ENCODE measurements around the gene CATSPER3. TPM values are rescaled to one million over a fixed set of nuclear protein-coding genes. Genes with fewer than 3 reads are reported as not detected.

CATSPER3 gene
- total RNA-seq, 2 experiments from 2014 or later = 0.31 to 0.32 TPM

DNA sequence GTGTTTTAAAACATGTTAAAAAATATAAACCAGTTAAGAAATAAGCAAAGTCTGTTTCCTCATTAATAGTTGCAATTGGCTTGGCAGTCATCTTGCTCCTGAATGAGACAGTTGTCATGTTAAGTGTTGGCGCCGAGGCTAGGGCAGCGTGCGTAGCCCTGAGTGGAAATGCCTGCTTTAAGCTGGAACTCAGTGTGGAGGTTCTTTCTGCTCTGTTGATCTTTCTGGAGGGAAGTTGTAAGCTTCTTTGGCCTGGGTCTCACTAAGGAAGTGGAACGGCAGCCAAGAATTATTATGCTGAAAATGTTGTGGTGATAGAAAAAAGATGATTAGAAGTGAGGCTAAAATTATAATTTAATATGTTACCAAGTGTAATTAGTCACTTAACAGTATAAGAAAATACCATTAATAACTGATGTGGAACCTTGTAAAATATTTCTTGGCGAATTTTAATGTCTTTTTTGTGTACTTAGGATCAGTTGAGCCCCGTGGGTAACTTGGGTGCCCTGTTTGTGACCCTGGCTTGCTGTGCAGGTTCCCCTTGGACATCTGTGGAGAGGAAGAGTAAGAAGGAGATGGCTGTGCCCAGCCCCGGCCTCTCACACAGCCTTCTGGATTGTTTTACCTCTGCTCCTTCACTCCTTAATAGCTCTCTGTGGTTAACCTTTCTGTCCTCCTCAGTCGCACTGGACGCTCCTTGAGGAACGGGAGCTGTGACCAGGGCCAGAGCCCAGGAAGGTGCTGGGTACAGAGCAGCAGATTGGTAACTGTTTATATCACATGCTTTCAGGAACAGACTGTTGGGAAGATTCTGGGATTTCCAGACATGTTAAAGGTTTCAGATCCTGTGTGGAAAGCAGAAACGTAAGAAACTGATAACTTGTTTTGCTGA lies 31.8 kb upstream of the CATSPER3 start:
- ATAC-seq = no peak
- TF ChIP-seq, protein P1, sequence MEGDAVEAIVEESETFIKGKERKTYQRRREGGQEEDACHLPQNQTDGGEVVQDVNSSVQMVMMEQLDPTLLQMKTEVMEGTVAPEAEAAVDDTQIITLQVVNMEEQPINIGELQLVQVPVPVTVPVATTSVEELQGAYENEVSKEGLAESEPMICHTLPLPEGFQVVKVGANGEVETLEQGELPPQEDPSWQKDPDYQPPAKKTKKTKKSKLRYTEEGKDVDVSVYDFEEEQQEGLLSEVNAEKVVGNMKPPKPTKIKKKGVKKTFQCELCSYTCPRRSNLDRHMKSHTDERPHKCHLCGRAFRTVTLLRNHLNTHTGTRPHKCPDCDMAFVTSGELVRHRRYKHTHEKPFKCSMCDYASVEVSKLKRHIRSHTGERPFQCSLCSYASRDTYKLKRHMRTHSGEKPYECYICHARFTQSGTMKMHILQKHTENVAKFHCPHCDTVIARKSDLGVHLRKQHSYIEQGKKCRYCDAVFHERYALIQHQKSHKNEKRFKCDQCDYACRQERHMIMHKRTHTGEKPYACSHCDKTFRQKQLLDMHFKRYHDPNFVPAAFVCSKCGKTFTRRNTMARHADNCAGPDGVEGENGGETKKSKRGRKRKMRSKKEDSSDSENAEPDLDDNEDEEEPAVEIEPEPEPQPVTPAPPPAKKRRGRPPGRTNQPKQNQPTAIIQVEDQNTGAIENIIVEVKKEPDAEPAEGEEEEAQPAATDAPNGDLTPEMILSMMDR (IDR thresholded peaks at IDR 0.05) = no peak
- Mint-ChIP-seq H3K9me3 (no peaks in the 10 kb centered on the region), H3K27me3 (no peaks in the 10 kb centered on the region), H3K4me1 (ENCODE audit: low read depth) (no peaks in the 10 kb centered on the region), H3K27ac (no peak overlapping the region), H3K36me3 (ENCODE audit: low read depth) (peaks cover 4% of the 10 kb centered on the region), H3K4me3 (no peak overlapping the region)
- no peak for DNase-seq
- ChIA-PET POLR2A (no interaction called here), CTCF (no interaction called here)
- intact Hi-C loops (cut with micrococcal nuclease) = no loop called here

DNA sequence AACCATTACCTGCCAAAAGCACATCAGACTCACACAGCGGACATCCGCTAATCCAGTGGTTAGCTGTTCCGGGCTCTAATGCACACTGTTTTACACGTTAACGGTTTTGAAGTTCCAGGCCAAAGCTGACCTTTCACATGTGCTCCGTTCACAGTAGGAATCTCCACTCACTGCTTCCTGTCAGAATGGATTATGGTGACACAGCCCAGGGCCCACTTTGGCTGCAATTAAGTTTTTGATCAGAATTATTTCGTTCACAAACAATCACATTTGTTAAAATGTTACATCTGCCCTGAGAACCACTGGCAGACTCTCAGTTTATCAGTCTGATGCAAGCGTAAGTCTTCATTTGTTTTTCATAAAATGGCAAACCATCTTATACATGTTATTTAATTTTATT lies 30.2 kb upstream of the CATSPER3 start:
- ChIA-PET CTCF (no interaction called here), POLR2A (no interaction called here)
- no peaks in the 10 kb centered on the region for H3K27me3 Mint-ChIP-seq
- no peak for ATAC-seq
- intact Hi-C loops (cut with micrococcal nuclease) = no loop called here
- H3K4me1 Mint-ChIP-seq (ENCODE audit: low read depth) = no peaks in the 10 kb centered on the region
- TF ChIP-seq, protein P1 (IDR thresholded peaks at IDR 0.05) = no peak
- no peak overlapping the region for H3K4me3 Mint-ChIP-seq
- peaks cover 8% of the 10 kb centered on the region for H3K36me3 Mint-ChIP-seq (ENCODE audit: low read depth)
- no peak overlapping the region for H3K27ac Mint-ChIP-seq
- no peak for DNase-seq
- no peaks in the 10 kb centered on the region for H3K9me3 Mint-ChIP-seq

DNA sequence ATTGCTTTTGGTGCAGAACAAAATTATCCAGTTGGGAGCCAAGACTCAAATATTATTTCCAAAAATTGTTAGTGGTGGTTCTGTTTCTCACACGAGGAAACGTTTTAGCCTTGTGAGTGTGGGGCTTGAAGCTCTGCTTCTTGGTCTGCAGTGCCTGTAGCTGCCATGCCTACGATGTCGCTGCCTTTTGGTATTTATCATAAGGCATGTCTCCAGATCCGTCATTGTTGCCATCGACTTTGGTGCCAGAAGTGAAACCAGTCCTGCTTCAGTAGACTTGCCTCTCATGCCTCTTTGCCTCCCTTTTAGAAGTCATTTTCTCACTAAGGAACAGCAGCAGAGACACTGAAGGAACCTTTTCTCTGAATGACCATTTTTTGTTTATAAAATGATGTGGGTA lies 29.7 kb upstream of the CATSPER3 start:
- POLR2A ChIA-PET = no interaction called here
- intact Hi-C loops (cut with micrococcal nuclease) = no loop called here
- TF ChIP-seq, protein P1 (IDR thresholded peaks at IDR 0.05) = no peak

DNA sequence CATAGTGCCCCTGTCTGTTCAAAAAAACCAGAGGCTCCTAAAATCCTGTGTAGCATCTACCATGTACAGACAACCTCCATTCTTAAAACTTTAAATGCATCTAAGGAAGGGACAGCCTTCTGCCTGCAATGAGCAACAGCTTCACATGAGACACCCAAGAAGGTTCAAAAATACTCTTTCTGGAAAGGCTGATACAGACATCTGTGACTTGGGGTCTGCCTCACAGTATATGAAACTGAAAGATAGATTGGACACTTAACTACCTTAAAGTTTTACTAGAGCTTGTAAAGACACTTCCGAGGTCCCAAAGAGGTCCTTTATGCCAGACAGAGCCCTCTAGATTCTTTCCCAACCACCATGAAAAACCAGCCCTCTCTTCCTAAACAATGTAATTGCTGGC lies 28.2 kb upstream of the CATSPER3 start:
- H3K36me3 Mint-ChIP-seq (ENCODE audit: low read depth) = peaks cover 8% of the 10 kb centered on the region
- ChIA-PET CTCF (interaction anchor here (0.6 kb wide), 1 partner anchor 9 kb away, joined by 3 read pairs; no protein-coding TSS in a partner anchor), POLR2A (no interaction called here)
- no peak overlapping the region for H3K27ac Mint-ChIP-seq
- no peak overlapping the region for H3K4me3 Mint-ChIP-seq
- intact Hi-C loops (cut with micrococcal nuclease) = no loop called here
- TF ChIP-seq, protein P1 (IDR thresholded peaks at IDR 0.05) = no peak
- no peaks in the 10 kb centered on the region for H3K9me3 Mint-ChIP-seq
- DNase-seq = no peak
- no peak for ATAC-seq
- H3K4me1 Mint-ChIP-seq (ENCODE audit: low read depth) = no peaks in the 10 kb centered on the region
- H3K27me3 Mint-ChIP-seq = no peaks in the 10 kb centered on the region

More for the DNA sequence above, 29.7 kb upstream of the CATSPER3 start:
- DNase-seq (no peak), ATAC-seq (no peak)
- Mint-ChIP-seq H3K9me3 (no peaks in the 10 kb centered on the region), H3K27me3 (no peaks in the 10 kb centered on the region), H3K4me3 (no peak overlapping the region), H3K36me3 (ENCODE audit: low read depth) (peaks cover 8% of the 10 kb centered on the region), H3K4me1 (ENCODE audit: low read depth) (no peaks in the 10 kb centered on the region), H3K27ac (no peak overlapping the region)
- CTCF ChIA-PET = no interaction called here

DNA sequence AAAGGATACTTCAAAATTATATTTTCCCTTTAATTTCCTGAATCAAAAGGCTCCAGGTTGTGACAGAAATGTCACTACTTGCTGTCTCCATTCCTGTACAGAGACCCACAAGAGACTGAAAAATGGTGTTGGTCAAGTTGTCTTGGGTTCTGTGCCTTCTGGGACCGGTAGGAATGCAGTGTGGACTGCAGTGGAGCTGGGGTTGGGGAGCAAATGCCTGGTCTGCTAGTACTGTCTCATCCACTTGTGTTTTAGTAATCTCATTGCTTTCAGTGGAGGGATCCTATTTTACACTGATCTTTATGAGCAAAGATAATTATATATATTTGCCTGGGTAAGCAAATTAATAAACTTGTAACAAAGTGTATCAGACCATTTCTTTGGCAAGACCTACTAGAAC lies 24.2 kb upstream of the CATSPER3 start:
- no peaks in the 10 kb centered on the region for H3K27me3 Mint-ChIP-seq
- H3K4me1 Mint-ChIP-seq (ENCODE audit: low read depth) = no peaks in the 10 kb centered on the region
- ChIA-PET POLR2A (no interaction called here), CTCF (no interaction called here)
- intact Hi-C loops (cut with micrococcal nuclease) = no loop called here
- ATAC-seq = no peak
- DNase-seq = no peak
- no peak overlapping the region for H3K27ac Mint-ChIP-seq
- TF ChIP-seq, protein P1 (IDR thresholded peaks at IDR 0.05) = no peak
- no peak overlapping the region for H3K4me3 Mint-ChIP-seq
- peaks cover 4% of the 10 kb centered on the region for H3K36me3 Mint-ChIP-seq (ENCODE audit: low read depth)
- H3K9me3 Mint-ChIP-seq = no peaks in the 10 kb centered on the region
